ENCODE measurements around the gene DEK. TPM values are rescaled to one million over a fixed set of nuclear protein-coding genes. Genes with fewer than 3 reads are reported as not detected.
"Not testable (repeated sequence)": the region's sequence is repeated elsewhere in the genome, so short reads cannot be mapped to it uniquely, and the experiment has no call there.

The DEK gene
- total RNA-seq, 1 donor from 2014 or later = 64.9 TPM

DNA sequence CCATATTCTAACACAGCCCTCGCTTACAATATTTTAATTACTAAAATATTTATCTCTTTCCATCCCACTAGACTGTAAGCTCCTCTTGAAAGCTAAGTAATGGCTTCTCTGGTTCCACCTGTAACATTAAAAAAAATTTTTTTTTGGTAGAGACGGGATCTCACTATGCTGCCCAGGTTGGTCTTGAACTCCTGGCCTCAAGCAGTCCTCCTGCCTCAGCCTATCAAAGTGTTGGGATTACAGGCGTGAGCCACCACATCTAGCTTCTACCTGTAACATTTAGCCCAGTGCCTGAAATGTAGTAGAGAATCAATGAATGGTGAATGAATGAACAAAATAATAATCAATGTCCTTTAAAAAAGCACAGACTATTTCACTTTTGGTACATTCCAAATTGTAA, 28.8 kb downstream of the DEK start:
- Histone ChIP-seq H3K4me3 (no peak overlapping the region), H3K27me3 (no peaks in the 10 kb centered on the region), H3K9me3 (peaks cover 3% of the 10 kb centered on the region), H3K4me1 (no peaks in the 10 kb centered on the region), H3K36me3 (peaks cover 47% of the 10 kb centered on the region), H3K27ac (no peak overlapping the region)
- ATAC-seq (no peak), DNase-seq (no peak)
- intact Hi-C loops (cut with DNase I) = no loop called here
- TF ChIP-seq, protein P1, sequence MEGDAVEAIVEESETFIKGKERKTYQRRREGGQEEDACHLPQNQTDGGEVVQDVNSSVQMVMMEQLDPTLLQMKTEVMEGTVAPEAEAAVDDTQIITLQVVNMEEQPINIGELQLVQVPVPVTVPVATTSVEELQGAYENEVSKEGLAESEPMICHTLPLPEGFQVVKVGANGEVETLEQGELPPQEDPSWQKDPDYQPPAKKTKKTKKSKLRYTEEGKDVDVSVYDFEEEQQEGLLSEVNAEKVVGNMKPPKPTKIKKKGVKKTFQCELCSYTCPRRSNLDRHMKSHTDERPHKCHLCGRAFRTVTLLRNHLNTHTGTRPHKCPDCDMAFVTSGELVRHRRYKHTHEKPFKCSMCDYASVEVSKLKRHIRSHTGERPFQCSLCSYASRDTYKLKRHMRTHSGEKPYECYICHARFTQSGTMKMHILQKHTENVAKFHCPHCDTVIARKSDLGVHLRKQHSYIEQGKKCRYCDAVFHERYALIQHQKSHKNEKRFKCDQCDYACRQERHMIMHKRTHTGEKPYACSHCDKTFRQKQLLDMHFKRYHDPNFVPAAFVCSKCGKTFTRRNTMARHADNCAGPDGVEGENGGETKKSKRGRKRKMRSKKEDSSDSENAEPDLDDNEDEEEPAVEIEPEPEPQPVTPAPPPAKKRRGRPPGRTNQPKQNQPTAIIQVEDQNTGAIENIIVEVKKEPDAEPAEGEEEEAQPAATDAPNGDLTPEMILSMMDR (IDR thresholded peaks at IDR 0.05) = no peak

DNA sequence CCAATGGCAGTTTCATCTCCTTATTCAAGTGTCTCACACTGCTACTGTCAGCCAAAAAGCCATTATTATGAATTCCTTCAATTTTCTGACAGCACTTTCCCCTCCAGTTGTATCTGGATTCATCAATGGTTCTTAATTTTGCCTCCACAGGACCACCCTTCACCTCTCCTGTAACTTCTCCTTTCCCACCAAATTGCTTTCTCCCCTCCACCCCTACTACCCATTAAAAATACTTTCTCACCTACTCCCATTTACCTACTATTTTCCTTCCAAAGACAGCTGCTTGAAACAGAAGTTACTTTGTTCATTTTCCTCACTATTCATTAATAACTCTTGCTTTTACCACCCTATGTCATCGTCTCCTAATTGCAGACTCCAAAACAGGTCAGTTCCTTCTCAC, 29.8 kb downstream of the DEK start:
- peaks cover 47% of the 10 kb centered on the region for H3K36me3 ChIP-seq
- TF ChIP-seq, protein P1 (IDR thresholded peaks at IDR 0.05) = no peak
- H3K27ac ChIP-seq = no peak overlapping the region
- DNase-seq (no peak), ATAC-seq (no peak)
- no peaks in the 10 kb centered on the region for H3K27me3 ChIP-seq
- no peaks in the 10 kb centered on the region for H3K4me1 ChIP-seq
- H3K9me3 ChIP-seq = peaks cover 3% of the 10 kb centered on the region
- no peak overlapping the region for H3K4me3 ChIP-seq
- intact Hi-C loops (cut with DNase I) = no loop called here

DNA sequence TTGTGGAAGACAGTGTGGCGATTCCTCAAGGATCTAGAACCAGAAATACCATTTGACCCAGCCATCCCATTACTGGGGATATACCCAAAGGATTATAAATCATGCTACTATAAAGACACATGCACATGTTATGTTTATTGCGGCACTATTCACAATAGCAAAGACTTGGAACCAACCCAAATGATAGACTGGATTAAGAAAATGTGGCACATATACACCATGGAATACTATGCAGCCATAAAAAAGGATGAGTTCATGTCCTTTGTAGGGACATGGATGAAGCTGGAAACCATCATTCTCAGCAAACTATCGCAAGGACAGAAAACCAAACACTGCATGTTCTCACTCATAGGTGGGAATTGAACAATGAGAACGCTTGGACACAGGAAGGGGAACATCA, 30.6 kb downstream of the DEK start:
- not testable (repeated sequence) for H3K27ac ChIP-seq
- H3K36me3 ChIP-seq = peaks cover 52% of the 10 kb centered on the region

DNA sequence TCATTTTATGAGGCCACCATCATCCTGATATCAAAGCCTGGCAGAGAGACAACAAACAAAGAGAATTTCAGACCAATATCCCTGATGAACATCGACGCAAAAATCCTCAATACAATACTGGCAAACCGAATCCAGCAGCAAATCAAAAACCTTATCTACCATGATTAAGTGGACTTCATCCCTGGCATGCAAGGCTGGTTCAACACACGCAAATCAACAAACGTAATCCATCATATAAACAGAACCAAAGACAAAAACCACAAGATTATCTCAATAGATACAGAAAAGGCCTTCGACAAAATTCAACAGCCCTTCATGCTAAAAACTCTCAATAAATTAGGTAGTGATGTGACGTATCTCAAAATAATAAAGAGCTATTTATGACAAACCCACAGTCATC, 32.5 kb downstream of the DEK start:
- H3K4me1 ChIP-seq; H3K27ac ChIP-seq; H3K27me3 ChIP-seq; DNase-seq; intact Hi-C loops (cut with DNase I); ATAC-seq; H3K9me3 ChIP-seq; H3K4me3 ChIP-seq: not testable (repeated sequence)
- H3K36me3 ChIP-seq = peaks cover 53% of the 10 kb centered on the region

More for the DNA sequence above, 30.6 kb downstream of the DEK start:
- H3K27me3 ChIP-seq; H3K4me1 ChIP-seq; DNase-seq; H3K9me3 ChIP-seq; intact Hi-C loops (cut with DNase I); H3K4me3 ChIP-seq; ATAC-seq: not testable (repeated sequence)

DNA sequence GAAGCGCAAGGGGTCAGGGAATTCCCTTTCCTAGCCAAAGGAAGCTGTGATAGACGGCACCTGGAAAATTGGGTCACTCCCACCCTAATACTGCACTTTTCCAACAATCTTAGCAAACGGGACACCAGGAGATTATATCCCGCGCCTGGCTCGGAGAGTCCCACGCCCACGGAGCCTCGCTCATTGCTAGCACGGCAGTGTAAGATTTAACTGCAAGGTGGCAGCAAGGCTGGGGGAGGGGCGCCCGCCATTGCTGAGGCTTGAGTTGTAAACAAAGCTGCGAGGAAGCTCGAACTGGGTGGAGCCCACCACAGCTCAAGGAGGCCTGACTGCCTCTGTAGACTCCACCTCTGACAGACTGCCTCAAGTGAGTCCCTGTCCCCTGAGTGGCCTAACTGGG, 35.7 kb downstream of the DEK start:
- H3K4me1 ChIP-seq; H3K27ac ChIP-seq; H3K27me3 ChIP-seq; DNase-seq; H3K4me3 ChIP-seq; H3K9me3 ChIP-seq; intact Hi-C loops (cut with DNase I); ATAC-seq: not testable (repeated sequence)
- H3K36me3 ChIP-seq = peaks cover 58% of the 10 kb centered on the region

DNA sequence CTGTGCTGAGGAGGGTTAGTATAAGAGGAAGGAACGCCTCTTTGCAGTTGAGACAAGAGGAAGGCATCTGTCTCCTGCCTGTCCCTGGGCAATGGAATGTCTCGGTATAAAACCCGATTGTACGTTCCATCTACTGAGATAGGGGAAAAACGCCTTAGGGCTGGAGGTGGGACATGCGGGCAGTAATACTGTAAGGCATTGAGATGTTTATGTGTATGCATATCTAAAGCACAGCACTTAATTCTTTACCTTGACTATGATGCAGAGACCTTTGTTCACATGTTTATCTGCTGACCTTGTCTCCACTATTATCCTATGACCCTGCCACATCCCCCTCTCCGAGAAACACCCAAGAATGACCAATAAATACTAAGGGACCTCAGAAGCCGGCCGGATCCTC, 37.2 kb downstream of the DEK start:
- intact Hi-C loops (cut with DNase I); DNase-seq; H3K9me3 ChIP-seq; H3K4me1 ChIP-seq; ATAC-seq; H3K27me3 ChIP-seq; H3K27ac ChIP-seq; H3K4me3 ChIP-seq: not testable (repeated sequence)
- H3K36me3 ChIP-seq = peaks cover 67% of the 10 kb centered on the region

DNA sequence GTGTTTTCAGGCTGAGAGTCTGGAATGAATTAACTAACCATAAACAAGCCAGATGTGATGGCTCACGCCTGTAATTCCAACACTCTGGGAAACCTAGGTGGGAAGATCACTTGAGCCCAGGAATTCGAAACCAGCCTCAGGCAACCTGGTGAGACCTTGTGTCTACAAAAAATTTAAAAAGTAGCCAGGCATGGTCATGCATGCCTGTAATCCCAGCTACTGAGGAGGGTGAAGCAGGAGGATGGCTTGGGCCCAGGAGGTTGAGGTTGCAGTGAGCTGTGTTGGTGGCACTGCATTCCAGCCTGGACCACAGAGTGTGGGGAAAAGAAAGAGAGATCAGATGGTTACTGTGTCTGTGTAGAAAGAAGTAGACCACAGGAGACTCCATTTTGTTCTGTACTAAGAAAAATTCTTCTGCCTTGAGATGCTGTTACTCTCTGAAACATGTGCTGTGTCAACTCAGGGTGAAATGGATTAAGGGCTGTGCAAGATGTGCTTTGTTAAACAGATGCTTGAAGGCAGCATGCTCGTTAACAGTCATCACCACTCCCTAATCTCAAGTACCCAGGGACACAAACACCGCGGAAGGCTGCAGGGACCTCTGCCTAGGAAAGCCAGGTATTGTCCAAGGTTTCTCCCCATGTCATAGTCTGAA, 37.8 kb downstream of the DEK start:
- intact Hi-C loops (cut with DNase I); H3K27me3 ChIP-seq; H3K4me1 ChIP-seq; H3K9me3 ChIP-seq; H3K27ac ChIP-seq; ATAC-seq; H3K4me3 ChIP-seq; DNase-seq: not testable (repeated sequence)
- peaks cover 73% of the 10 kb centered on the region for H3K36me3 ChIP-seq

DNA sequence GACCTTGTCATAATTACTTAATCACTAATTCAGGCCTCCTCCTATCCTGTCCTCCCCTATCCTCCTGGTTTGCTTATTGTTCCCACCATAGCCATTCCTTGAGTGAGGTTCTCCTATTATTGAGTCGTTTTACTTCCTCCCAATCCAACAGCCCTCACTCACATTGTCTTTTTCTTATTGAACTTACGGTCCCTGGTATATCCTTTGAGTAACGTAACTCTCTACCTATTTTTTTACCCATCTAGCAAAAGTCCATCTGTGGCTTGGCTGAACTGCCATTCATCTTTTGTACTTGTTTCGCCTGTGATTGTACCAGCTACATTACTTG, 43.1 kb downstream of the DEK start:
- intact Hi-C loops (cut with DNase I) = no loop called here
- no peaks in the 10 kb centered on the region for H3K4me1 ChIP-seq
- no peak overlapping the region for H3K4me3 ChIP-seq
- H3K9me3 ChIP-seq = no peaks in the 10 kb centered on the region
- H3K27ac ChIP-seq = no peak overlapping the region
- ATAC-seq = no peak
- TF ChIP-seq, protein P1 (IDR thresholded peaks at IDR 0.05) = no peak
- no peaks in the 10 kb centered on the region for H3K27me3 ChIP-seq
- DNase-seq = no peak
- H3K36me3 ChIP-seq = peaks cover 64% of the 10 kb centered on the region
